Adrenal gland (tissue), 12 donors: ENCODE data around the gene SCN8A. TPM values are rescaled to one million over a fixed set of nuclear protein-coding genes. Genes with fewer than 3 reads are reported as not detected.

Experiments
- DNase-seq, 7 donors: peaks; one replicate each; pipeline ENCODE4 v3.0.0-alpha.2; 2019 to 2020
- H3K27ac ChIP-seq, 5 donors: fragments of 200-600 bp; sonication (generic) in 4 of 5; 1 replicate in 3 of 5; 2 replicates in 2 of 5; pipeline versions ENCODE4 v1.5.1 to v1.8.0; 2016 to 2020; ENCODE audit warnings: mild to moderate bottlenecking in 1 of 5
- H3K27me3 ChIP-seq: fragments of 200-600 bp; 2 replicates; pipeline ENCODE4 v1.8.0; 2021
- H3K36me3 ChIP-seq, 2 donors: fragments of 200-600 bp; replicated peaks in 1 of 2; 1 replicate in 1 of 2; 2 replicates in 1 of 2; pipeline versions ENCODE4 v1.5.1 to v1.8.0; 2018 to 2022
- H3K4me1 ChIP-seq, 2 donors: fragments of 200-600 bp; replicated peaks in 1 of 2; 1 replicate in 1 of 2; 2 replicates in 1 of 2; pipeline versions ENCODE4 v1.5.1 to v1.8.0; 2018 to 2021
- H3K4me3 ChIP-seq, 4 donors: fragments of 200-600 bp; sonication (generic) in 3 of 4; one replicate each; pipeline ENCODE4 v1.5.1; 2016 to 2018
- H3K9me3 ChIP-seq, 3 donors: fragments of 200-600 bp; sonication (generic) in 1 of 3; replicated peaks in 1 of 3; 1 replicate in 2 of 3; 2 replicates in 1 of 3; pipeline versions ENCODE4 v1.5.1 to v1.8.0; 2016 to 2021
- CTCF ChIP-seq, 6 experiments: fragments of 450-650 bp in 4 of 6; fragments of 200-600 bp in 2 of 6; sonication (generic) in 1 of 6; IDR thresholded peaks; 1 replicate in 5 of 6; 2 replicates in 1 of 6; pipeline versions ENCODE4 v1.5.1 to v1.8.0; 2016 to 2021; ENCODE audit warnings: antibody characterized with exemption in 6 of 6, mild to moderate bottlenecking in 2 of 6, moderate library complexity in 1 of 6
- POLR2A ChIP-seq, 2 donors: fragments of 450-650 bp; IDR thresholded peaks; one replicate each; pipeline ENCODE4 v1.6.1; 2017; ENCODE audit warnings: antibody characterized with exemption in 2 of 2, mild to moderate bottlenecking in 2 of 2, moderate library complexity in 1 of 2
- WGBS, 4 donors: extraction: QIAGEN DNeasy Blood & Tissue Kit in 2 of 4; methylation state at CpG; one replicate each; pipeline versions ENCODE4 v1.1.5 to v1.1.7; 2013 to 2017; 5-methylcytosine and 5-hydroxymethylcytosine counted together
- intact Hi-C, 2 donors: fragments of 100-400 bp; cut with DNase I; formaldehyde crosslinking; loops; one replicate each; pipeline versions ENCODE4 v1.14.1 to v1.15.0; 2022 to 2023
- polyA plus RNA-seq, 3 donors: library from polyadenylated mRNA; stranded (reverse); fragments of 200-250 nt in 2 of 3; fragments of 350-450 nt in 1 of 3; fragmentation: Illumina TruSeq in 1 of 3; extraction: RNeasy Lipid Tissue Mini Kit (QIAGEN cat#74804) in 1 of 3; gene quantifications; one replicate each; pipeline ENCODE4 v1.2.3, GENCODE V29; 2013 to 2014
- total RNA-seq, 9 donors: library from RNA; depleted of rRNA in 4 of 9; stranded (reverse); fragments of >200 nt in 4 of 9; fragments of 120-200 nt in 1 of 9; fragmentation: NEBNext Ultra II Directional in 1 of 9; extraction: Animal tissue kit (Norgen Biotek cat#: 25700) in 1 of 9; gene quantifications; one replicate each; pipeline versions ENCODE4 v1.1.0 to v1.2.4, GENCODE V29; 2013 to 2023
- donor health status: healthy with polysubstance abuse.
- donor health status: Bipolar disorder and iron deficiency.
- donor health status: DM: yes; HTN: yes; CAD: no.
- donor health status: DM: no; HTN: no; CAD: no.
- donor health status: DM: no; HTN: no; CAD: no.
- donor health status: DM: yes; HTN: yes; CAD: no.

Gene SCN8A
- total and polyA plus RNA-seq, 12 donors, result 0.69 to 7.0 (median 2.0) TPM

GRCh38 chr12:51752234-51752889 is 161.3 kb downstream of the SCN8A start:
- peak in 5 of 7 donors; percentile 18 to 74 (median 40) for DNase-seq
- peak overlapping the region in 1 of 5 donors; percentile 11 for H3K27ac ChIP-seq
- no peak for TF ChIP-seq CTCF (IDR thresholded peaks at IDR 0.05)
- no peak for TF ChIP-seq POLR2A (IDR thresholded peaks at IDR 0.05)
- no peak overlapping the region for H3K4me3 ChIP-seq
- H3K4me1 ChIP-seq, result no peaks in the 10 kb centered on the region
- intact Hi-C loops, result no loop called here
- no peaks in the 10 kb centered on the region for H3K27me3 ChIP-seq
- H3K9me3 ChIP-seq, result no peaks in the 10 kb centered on the region
- H3K36me3 ChIP-seq, result no peaks in the 10 kb centered on the region
- WGBS, 4 donors, result 55 to 70% (median 60%) methylated on average over 2 of the region's 2 CpGs

- Histone ChIP-seq H3K27me3 (no peaks in the 10 kb centered on the region), H3K27ac (no peak overlapping the region), H3K4me3 (no peak overlapping the region), H3K4me1 (no peaks in the 10 kb centered on the region), H3K9me3 (no peaks in the 10 kb centered on the region), H3K36me3 (no peaks in the 10 kb centered on the region)
- intact Hi-C loops, result no loop called here
- TF ChIP-seq POLR2A (IDR thresholded peaks at IDR 0.05) (no peak), CTCF (IDR thresholded peaks at IDR 0.05) (no peak)
- DNase-seq, result no peak
These were observed 163.1 kb downstream of the SCN8A start for GRCh38 chr12:51753980-51754675.

GRCh38 chr12:51755251-51755650 is 164.2 kb downstream of the SCN8A start:
- TF ChIP-seq CTCF (IDR thresholded peaks at IDR 0.05) (no peak), POLR2A (IDR thresholded peaks at IDR 0.05) (no peak)
- 92 to 96% (median 93%) methylated on average over 2 of the region's 2 CpGs for WGBS, 4 donors
- no peak overlapping the region for H3K27ac ChIP-seq
- H3K4me3 ChIP-seq, result no peak overlapping the region
- no peak for DNase-seq
- H3K4me1 ChIP-seq, result no peaks in the 10 kb centered on the region
- H3K9me3 ChIP-seq, result no peaks in the 10 kb centered on the region
- no peaks in the 10 kb centered on the region for H3K27me3 ChIP-seq
- intact Hi-C loops, result no loop called here
- H3K36me3 ChIP-seq, result no peaks in the 10 kb centered on the region

GRCh38 chr12:51759175-51759574 is 168.1 kb downstream of the SCN8A start:
- H3K27me3 ChIP-seq, result no peaks in the 10 kb centered on the region
- no peak for DNase-seq
- no peaks in the 10 kb centered on the region for H3K36me3 ChIP-seq
- TF ChIP-seq CTCF (IDR thresholded peaks at IDR 0.05), result no peak
- H3K4me1 ChIP-seq, result no peaks in the 10 kb centered on the region
- no peak overlapping the region for H3K27ac ChIP-seq
- H3K4me3 ChIP-seq, result no peak overlapping the region
- no peaks in the 10 kb centered on the region for H3K9me3 ChIP-seq
- intact Hi-C loops, result no loop called here
